ENCODE results near the gene GMPPA.

The GMPPA gene

DNA sequence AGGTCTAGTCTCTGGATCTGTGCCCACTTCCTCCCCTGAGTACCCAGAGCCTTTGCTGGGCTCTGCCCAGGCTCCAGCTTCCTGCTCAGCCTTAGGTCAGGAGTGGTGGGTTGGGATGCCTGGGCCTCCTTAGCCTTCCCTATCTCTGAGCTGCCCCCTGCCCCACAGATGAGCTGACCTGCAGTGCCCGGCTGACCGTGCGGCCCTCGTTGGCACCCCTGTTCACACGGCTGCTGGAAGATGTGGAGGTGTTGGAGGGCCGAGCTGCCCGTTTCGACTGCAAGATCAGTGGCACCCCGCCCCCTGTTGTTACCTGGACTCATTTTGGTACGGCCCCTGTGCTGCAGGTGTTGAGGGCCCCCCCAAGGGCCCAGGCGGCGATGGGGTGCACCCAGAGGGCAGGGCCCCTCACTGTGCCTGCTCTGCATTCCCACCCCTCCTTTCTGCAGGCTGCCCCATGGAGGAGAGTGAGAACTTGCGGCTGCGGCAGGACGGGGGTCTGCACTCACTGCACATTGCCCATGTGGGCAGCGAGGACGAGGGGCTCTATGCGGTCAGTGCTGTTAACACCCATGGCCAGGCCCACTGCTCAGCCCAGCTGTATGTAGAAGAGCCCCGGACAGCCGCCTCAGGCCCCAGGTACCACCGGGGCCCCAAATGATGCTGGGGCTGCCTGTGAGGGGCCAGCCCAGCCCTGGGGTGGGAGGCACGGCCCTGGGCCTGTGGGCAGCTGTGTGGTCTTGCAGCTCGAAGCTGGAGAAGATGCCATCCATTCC, 30.1 kb upstream of the GMPPA start:
- no peak for DNase-seq

DNA sequence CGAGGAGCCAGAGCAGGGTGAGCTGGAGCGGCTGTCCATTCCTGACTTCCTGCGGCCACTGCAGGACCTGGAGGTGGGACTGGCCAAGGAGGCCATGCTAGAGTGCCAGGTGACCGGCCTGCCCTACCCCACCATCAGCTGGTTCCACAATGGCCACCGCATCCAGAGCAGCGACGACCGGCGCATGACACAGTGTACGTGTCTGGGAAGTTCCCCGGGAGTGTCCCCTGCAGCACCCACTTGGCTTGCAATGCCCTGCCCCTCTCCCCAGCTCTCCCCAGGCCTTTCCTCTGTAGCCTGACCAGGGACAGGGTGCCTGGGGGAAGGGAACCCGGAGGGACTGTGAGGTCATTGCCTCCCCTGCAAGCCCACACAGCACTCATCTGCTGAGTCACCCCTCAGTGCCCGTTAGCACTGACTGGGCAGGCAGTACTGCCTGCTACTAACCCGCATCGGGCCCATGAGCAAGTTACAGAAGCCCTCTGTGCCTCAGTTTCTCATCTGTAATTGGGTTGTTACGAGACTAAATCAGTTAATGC, 29.4 kb upstream of the GMPPA start:
- DNase-seq: no peak

DNA sequence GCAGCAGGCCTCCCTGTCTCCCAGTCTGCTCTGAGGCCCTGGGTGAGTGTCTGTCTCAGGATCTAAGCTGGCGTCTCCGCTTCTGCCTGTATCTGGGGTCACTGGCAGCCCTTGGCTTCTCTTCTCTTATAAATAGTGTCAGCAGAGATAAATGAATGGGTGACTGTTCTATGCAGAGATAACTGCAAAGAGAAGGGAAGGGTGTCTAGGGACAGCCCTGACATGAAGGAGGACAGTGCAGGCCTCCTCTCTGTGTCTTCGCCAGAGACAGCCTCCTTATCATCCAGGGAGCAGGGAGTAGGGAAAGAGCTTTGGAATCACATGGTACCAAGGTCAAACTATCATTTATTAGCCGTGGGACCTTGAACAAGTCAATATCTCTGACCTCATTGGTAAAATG, 28.3 kb upstream of the GMPPA start:
- no peak for DNase-seq

DNA sequence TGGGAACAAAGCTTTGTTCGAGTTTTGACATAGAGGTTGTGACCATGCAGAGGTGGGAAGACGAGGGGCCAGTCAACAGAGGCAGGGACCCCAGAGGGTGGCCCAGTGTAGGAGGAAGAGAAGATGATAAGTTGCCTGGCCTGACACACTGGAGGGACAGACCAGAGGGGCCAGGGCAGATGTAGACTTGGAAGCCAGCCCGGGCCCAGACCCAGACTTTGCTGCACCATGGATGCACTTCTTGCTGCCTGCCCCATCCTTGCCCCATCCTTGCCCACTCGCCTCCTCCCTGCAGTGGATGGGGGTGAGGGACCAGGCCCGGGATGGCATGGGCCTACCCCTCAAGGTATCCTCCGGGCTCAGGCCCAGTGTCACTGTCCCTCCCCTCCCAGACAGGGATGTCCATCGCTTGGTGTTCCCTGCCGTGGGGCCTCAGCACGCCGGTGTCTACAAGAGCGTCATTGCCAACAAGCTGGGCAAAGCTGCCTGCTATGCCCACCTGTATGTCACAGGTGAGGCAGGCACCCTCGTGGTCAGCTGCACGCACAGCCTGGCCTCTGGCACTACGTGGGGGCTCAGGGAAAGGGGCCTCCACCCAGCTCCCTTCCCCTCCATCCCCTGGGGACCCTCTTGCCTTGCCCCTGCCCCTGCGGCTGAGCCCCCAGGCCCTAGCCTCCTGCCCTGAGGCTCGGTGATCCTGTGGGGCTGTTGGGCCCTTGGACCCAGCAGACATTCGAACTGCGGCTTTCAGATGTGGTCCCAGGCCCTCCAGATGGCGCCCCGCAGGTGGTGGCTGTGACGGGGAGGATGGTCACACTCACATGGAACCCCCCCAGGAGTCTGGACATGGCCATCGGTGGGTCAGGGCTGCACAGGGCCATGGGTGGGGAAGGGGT, 27.0 kb upstream of the GMPPA start:
- DNase-seq: no peak

DNA sequence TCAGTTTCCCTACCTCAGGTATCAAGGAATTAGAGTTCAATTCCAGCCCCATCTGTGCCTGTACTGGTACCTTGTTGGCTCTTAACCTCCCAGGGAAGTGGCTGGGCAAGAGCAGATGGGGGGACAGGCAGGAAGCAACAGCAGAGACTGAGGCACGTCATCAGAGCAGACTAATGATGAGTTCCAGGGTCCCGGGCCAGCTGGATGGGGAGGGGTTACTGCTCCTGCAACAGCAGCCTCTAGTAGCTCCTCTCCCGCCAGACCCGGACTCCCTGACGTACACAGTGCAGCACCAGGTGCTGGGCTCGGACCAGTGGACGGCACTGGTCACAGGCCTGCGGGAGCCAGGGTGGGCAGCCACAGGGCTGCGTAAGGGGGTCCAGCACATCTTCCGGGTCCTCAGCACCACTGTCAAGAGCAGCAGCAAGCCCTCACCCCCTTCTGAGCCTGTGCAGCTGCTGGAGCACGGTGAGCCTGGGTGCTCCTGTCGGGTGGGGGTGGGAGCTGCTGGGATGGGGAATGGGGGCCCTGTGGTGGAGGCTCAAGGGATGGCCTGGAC, 26.0 kb upstream of the GMPPA start:
- no peak for DNase-seq

DNA sequence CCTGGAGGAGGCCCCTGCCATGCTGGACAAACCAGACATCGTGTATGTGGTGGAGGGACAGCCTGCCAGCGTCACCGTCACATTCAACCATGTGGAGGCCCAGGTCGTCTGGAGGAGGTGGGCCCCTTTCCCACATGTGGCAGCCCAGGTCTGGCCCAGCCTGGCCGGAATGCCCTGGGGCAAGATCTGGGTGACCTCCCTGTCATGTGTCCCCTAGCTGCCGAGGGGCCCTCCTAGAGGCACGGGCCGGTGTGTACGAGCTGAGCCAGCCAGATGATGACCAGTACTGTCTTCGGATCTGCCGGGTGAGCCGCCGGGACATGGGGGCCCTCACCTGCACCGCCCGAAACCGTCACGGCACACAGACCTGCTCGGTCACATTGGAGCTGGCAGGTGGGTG, 25.2 kb upstream of the GMPPA start:
- no peak for DNase-seq

DNA sequence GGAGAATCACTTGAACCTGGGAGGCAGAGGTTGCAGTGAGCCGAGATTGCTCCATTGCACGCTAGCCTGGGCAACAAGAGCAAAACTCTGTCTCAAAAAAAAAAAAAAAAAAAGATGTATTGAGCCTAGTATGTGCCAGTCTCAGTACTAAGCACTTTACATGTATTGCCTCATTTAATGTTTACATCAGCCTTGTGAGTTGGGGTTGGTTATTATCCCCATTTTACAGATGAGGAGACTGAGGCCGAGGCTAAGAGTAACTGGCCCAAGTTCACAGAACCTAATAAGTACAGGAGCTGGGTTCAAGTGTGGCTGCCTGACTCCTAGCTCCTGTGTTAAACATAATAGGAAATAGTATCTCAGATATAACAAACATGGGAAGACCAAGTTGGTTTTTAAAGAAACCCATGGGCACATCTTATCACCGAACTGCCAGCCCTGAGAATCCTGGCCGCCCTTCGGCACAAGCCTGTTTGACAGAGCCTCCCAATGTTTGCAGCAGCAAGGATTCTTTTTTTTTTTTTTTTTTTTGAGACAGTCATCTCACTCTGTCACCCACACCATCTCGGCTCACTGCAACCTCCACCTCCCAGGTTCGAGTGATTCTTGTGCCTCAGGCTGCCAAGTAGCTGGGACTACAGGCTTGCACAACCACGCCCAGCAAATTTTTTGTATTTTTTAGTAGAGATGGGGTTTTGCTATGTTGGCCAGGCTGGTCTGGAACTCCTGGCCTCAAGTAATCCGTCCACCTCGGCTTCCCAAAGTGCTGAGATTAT, 24.2 kb upstream of the GMPPA start:
- DNase-seq: no peak

DNA sequence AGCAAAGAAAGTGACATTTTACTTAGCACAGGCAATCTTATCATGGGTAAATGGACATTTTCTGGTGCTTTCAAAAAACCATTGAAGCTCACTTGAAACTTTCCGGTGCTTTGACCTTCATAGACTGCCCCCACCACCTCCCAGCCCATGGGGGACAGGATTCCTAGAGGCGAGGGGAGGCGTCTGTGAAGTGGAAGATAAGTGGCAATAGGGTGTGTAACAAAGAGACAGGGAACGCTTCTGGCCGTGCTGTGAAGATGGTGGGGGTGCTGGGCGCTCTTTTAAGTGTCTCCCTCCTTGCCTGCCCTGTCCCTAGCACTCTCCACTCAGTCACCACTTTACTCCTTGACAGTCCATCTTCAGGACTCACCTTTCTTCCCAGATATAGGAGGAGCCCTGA, 23.4 kb upstream of the GMPPA start:
- DNase-seq: no peak

DNA sequence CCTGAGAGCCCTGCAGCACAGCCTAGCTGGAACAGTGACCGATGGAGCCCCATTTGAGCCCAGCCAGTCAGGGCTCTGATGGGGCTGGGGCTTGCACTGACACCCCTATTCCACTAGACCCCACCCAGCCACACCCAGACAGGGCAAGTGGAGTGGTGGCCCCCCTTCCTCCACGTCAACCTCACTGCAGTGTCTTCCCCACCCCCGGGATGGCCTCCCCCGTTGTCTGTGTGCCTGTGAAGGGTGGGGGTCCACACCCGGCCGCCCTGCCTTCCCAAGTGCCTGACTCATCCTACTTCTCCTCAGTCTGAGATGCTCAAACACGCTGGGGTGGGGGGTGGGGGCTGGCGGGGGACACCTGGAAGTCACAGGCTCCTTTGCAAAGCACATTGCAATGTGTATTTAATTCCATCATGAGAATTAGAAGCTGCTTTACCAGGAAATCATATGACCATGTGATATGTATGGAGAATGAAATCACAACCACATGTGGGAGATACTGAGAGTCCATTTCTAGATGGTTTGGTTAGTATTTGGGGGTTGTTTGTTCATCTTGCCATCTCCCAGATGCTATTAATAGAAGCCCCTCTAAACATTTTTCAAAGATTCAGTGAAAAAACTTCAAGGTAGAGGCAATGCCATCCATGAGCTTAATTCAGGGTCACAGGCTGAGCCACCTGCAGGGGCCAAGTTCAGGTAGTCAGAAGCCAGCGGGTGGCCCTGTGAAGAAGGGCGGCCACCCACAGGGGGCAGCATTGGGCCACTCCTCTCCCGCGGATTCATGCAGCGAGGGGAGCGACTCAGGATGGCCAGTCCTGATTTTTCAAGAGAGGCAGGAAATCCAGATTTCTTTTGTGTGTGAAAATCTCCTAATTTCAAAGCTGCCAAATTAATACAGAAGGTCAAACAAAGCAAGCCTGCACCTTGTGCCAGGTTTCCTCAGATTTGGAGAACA, 22.7 kb upstream of the GMPPA start:
- peak; percentile 51 for DNase-seq

DNA sequence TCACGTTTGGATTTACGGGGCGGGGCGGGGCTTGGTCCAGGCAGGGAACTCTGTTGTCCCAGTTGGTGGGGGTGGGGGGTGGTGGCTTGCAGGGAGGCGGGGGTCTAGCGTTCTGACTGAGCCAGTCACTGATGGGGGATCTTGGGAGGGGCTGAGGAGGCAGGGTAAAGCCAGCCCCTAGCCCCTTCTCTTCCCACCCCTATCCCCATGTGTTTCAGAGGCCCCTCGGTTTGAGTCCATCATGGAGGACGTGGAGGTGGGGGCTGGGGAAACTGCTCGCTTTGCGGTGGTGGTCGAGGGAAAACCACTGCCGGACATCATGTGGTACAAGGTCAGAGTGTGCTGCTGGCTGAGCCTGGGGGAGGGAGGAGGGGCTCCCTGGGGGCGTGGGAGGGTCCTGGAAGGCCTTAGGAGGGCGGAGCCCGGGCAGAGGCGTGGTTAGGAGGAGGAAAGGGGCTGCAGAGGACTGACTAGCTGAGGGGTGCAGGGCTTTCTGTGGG, 22.0 kb upstream of the GMPPA start:
- DNase-seq: no peak

DNA sequence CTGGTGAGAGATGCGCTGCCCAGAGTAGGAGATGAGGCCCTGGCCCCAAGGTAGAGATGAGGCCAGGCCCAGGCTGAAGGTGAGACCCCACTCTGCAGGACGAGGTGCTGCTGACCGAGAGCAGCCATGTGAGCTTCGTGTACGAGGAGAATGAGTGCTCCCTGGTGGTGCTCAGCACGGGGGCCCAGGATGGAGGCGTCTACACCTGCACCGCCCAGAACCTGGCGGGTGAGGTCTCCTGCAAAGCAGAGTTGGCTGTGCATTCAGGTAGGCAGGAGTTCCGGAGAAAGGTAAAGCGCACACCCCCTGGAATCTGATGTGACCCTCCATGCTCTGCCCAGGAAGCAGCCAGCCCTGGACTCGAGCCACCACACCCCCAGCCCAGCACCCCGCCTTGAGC, 21.5 kb upstream of the GMPPA start:
- no peak for DNase-seq

DNA sequence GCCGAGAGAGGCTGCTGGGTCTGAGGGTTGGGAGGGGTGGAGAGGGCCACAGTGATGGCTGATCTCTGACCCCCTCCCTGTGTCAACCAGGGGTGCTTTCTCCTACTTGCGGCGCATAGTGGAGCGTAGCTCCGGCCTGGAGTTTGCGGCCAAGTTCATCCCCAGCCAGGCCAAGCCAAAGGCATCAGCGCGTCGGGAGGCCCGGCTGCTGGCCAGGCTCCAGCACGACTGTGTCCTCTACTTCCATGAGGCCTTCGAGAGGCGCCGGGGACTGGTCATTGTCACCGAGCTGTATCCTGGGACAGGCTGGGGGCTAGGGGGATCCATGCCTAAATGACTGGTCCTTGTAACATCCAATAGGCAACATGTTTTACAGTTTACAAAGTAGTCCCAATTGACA, 20.9 kb upstream of the GMPPA start:
- DNase-seq: no peak

DNA sequence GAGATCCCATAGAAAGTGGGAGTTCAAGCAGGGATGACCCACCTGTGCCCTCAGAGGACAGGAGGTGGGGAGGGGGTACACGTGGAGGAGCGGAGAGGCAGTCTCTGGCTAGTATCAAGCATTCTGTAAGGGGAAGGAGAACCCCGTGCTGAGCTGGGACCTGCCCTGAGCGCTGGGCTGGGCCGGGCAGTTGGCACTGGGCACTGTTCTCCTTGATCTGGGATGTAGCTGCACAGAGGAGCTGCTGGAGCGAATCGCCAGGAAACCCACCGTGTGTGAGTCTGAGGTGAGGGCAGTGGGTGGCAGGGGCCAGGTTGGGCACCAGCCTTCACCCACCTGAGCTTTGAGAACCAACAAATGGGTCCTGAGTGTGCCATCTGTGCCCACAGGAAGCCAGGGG, 19.8 kb upstream of the GMPPA start:
- no peak for DNase-seq

DNA sequence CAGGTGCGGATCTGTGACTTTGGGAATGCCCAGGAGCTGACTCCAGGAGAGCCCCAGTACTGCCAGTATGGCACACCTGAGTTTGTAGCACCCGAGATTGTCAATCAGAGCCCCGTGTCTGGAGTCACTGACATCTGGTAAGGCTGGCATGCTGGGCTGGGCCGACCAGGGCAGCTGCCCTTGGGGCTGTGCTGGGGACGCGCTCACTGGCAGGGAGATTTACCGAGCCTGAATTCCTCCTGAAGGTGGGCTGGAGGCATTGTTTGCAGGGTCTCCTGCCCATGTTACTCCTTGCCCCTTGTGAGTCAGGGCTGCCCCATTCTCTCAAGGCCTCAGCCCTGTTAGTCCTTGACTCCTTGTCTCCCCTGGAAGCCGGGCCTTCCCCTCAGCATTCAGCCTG, 18.7 kb upstream of the GMPPA start:
- no peak for DNase-seq

DNA sequence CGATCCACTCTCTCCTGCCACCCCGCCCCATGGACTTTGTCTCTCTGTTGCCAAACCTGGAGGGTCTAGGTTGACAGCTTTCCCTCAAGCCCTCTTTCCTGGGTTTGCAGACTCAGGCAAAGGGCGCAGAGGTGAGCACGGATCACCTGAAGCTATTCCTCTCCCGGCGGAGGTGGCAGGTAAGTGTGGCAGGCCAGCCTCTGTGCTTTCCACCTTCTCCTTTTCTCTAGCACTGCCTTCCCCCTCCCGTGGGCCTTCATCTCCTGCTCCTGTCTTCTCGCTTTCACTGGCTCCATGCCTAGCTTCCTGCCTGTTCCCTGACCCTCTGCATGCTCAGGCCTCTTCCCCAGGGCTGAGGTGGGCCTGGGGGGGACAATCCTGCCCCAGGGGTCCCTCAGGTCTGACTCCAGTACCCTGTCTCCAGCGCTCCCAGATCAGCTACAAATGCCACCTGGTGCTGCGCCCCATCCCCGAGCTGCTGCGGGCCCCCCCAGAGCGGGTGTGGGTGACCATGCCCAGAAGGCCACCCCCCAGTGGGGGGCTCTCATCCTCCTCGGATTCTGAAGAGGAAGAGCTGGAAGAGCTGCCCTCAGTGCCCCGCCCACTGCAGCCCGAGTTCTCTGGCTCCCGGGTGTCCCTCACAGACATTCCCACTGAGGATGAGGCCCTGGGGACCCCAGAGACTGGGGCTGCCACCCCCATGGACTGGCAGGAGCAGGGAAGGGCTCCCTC, 15.9 kb upstream of the GMPPA start:
- no peak for DNase-seq

DNA sequence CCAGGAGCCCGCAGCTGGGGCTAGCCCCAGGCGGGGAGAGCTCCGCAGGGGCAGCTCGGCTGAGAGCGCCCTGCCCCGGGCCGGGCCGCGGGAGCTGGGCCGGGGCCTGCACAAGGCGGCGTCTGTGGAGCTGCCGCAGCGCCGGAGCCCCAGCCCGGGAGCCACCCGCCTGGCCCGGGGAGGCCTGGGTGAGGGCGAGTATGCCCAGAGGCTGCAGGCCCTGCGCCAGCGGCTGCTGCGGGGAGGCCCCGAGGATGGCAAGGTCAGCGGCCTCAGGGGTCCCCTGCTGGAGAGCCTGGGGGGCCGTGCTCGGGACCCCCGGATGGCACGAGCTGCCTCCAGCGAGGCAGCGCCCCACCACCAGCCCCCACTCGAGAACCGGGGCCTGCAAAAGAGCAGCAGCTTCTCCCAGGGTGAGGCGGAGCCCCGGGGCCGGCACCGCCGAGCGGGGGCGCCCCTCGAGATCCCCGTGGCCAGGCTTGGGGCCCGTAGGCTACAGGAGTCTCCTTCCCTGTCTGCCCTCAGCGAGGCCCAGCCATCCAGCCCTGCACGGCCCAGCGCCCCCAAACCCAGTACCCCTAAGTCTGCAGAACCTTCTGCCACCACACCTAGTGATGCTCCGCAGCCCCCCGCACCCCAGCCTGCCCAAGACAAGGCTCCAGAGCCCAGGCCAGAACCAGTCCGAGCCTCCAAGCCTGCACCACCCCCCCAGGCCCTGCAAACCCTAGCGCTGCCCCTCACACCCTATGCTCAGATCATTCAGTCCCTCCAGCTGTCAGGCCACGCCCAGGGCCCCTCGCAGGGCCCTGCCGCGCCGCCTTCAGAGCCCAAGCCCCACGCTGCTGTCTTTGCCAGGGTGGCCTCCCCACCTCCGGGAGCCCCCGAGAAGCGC, 15.0 kb upstream of the GMPPA start:
- no peak for DNase-seq

DNA sequence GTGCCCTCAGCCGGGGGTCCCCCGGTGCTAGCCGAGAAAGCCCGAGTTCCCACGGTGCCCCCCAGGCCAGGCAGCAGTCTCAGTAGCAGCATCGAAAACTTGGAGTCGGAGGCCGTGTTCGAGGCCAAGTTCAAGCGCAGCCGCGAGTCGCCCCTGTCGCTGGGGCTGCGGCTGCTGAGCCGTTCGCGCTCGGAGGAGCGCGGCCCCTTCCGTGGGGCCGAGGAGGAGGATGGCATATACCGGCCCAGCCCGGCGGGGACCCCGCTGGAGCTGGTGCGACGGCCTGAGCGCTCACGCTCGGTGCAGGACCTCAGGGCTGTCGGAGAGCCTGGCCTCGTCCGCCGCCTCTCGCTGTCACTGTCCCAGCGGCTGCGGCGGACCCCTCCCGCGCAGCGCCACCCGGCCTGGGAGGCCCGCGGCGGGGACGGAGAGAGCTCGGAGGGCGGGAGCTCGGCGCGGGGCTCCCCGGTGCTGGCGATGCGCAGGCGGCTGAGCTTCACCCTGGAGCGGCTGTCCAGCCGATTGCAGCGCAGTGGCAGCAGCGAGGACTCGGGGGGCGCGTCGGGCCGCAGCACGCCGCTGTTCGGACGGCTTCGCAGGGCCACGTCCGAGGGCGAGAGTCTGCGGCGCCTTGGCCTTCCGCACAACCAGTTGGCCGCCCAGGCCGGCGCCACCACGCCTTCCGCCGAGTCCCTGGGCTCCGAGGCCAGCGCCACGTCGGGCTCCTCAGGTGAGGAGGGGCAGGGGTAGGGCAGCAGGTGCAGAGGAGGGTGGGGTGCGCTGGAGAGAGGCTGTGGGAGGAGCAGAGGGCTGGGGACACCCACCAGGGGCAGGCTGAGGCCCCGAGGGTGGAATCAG, 14.1 kb upstream of the GMPPA start:
- DNase-seq: no peak

DNA sequence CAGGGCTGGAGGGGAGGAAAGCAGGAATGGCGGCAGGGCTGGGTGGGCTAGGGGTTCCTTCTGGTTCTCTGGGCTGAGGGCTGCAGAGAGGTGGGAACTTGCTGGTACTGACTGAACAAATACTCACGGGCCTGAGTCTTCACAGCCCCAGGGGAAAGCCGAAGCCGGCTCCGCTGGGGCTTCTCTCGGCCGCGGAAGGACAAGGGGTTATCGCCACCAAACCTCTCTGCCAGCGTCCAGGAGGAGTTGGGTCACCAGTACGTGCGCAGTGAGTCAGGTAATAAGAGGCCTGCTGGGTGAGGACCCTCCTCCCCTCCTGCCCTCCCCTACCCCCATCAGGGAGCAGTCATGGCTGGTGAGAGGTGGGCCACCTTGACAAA, 13.5 kb upstream of the GMPPA start:
- no peak for DNase-seq
